Right renal cortex interstitium (tissue), 3 donors: ENCODE results near the gene HOMER3. TPM values are rescaled to one million over a fixed set of nuclear protein-coding genes. Genes with fewer than 3 reads are reported as not detected.
"Not testable (repeated sequence)": the region's sequence is repeated elsewhere in the genome, so short reads cannot be mapped to it uniquely, and the experiment has no call there.

Source experiments
- DNase-seq, 3 donors: peaks; one replicate each; pipeline ENCODE4 v3.0.0-alpha.2; 2013; ENCODE audit warnings: low read depth in 3 of 3, low spot score in 2 of 3
- polyA plus RNA-seq, 3 donors: library from polyadenylated mRNA; unstranded; fragments of 120-200 nt; gene quantifications; one replicate each; pipeline ENCODE4 v1.2.1, GENCODE V29; 2013; ENCODE audit not compliant: insufficient read length in 3 of 3

HOMER3 gene
- polyA plus RNA-seq, 3 donors, result 46.4 to 50.4 (median 48.2) TPM

GRCh38 chr19:18955042-18955441, 14.0 kb upstream of the HOMER3 start:
- DNase-seq, result no peak

DNA sequence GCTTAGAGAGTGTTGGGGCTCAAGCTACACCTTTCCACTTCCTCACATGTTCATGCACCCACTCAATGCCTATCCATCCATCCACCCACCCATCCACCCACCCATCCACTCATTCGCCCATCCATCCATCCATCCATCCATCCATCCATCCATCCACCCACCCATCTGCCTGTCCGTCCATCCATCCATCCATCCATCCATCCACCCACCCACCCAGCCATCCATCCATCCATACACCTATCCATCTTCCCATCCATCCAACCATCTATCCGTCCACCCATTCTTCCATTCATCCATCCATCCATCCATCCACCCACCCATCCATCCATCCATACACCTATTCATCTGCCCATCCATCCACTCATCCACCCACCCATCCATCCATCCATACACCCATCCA, 13.1 kb upstream of the HOMER3 start:
- DNase-seq, result no peak

- DNase-seq, result not testable (repeated sequence)
Measured at GRCh38 chr19:18952364-18953003, 11.5 kb upstream of the HOMER3 start.

- DNase-seq, result no peak
Measured at GRCh38 chr19:18951721-18952281, 10.8 kb upstream of the HOMER3 start.

DNA sequence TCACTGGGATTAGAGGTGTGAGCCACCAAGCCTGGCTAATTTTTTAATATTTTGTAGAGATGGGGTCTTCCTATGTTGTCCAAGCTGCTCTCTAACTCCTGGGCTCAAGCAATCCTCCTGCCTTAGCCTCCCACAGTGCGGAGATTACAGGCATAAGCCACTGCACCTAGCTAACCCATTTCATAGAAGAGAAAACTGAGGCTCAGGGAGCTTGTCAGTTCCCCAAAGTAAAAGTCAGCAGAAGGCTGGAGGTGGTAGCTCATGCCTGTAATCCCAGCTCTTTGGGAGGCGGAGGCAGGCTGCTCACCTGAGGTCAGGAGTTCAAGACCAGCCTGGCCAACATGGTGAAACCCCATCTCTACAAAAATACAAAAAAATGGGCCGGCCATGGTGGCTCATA, 8.8 kb upstream of the HOMER3 start:
- no peak for DNase-seq

DNA sequence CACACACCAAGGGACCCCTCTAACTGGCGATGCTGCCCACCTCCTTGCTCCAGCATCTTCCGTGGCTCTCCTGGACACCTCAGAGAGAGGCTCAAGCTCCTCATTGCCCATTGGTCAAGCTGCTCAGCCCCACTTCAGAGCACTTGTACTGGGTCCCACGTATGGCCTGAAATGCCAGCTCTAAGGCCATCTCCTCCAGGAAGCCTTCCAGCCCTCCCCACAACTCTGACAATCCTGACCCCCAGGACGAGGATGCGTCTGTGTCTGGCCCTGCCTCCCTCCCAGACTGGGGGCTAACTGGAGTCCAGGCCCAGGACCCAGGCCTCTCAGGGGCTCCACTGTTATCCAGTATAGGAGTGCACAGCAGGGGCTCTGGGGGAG, 7.9 kb upstream of the HOMER3 start:
- no peak for DNase-seq

GRCh38 chr19:18948075-18948975, 7.3 kb upstream of the HOMER3 start:
- no peak for DNase-seq

- no peak for DNase-seq
Measured at GRCh38 chr19:18946918-18947317, 5.9 kb upstream of the HOMER3 start.

DNA sequence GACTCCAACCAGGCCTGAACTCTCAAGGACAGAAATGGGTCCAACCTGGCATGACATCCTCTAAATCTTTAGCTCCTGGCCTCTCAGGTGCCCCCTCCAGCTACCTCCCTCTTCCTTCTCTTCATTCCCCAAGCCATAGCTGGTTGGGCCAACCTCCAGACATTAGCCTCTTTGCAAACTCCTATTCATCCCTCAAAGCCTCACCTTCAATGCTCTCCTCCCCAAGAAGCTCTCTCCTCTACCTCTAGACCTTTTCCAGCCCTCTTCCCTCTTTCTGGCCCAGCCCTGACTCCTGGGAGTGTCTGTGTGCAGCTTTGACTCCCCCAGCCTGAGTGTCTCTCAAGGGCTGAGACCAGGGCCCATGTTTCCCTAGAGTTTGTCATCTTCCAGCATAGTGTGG, 5.3 kb upstream of the HOMER3 start:
- DNase-seq, result no peak

DNA sequence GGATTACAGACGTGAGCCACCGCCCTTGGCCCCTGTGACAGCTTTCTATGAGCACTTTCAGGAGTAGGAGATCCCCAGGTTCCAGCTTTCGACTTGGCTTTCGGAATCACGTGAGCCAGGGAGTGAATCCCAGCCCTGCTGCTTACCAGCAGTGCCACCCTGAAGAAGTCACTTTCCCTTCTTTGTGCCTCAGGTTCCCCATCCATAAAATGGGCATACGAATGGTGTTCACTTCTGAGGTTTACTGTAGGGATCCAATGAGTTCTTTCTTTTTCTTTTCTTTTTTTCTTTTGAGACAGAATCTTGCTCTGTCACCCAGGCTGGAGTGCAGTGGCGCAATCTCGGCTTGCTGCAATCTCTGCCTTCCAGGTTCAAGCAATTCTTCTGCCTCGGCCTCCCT, 4.3 kb upstream of the HOMER3 start:
- no peak for DNase-seq

GRCh38 chr19:18943465-18943864, 2.4 kb upstream of the HOMER3 start:
- no peak for DNase-seq

DNA sequence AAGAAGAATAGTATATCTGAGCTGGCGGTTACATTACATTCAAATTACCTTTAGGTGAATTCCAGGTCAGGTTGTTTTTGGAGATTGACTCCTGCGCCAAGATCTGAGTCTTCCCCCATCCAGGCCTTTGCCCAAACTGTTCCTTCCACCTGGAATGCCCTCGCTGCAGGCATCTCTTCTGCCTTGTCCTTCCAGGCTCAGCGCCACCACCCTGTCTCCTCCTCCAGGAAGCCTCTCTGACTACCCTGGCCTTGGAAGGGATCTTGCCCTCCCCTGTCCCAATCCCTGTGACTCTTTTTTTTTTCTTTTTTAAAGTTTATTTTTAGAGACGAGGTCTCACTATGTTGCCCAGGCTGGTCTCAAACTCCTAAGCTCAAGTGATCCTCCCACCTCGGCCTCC, 1.7 kb upstream of the HOMER3 start:
- DNase-seq, result no peak

- DNase-seq, result no peak
Measured at GRCh38 chr19:18941628-18942354, 774 bp upstream of the HOMER3 start.

DNA sequence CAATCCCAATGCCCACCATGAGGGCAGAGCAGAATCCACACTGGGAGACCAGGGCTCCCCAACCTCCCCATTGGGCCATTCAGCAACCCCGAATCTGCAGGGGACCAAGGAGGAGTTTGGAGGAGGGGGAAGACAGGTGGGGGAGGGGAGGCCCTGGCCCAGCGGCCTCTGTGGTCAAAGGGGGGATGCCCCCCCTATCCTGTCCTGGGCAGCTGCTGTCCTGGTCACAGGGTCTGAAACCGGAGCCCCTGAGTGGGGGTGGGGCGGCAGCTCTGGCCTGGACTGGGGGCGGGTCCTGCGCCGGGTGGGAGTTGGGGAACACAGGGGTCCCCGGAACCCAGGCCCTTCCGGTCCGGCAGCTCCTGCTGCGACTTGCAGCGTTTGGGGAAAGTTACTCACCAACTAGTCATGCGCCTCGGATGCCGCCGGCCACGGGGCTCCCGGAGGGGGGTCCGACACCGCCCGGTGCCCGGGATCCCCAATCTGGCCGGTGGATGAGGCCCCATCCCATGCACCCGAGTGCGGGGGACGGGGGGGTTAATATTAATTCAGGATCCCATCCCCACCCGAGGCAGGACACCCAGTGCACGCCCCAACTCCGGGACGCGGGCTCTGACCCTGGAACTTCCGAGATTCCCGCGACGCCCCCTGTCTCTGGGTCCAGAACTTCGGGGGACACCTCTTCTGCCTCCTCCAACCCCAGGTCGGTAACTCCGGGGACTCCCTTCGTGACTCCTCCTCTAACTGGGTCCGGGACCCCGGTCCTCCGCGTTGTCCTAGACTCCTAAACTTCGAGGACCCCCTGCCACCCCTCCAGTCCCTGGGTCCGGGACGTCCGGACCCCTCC, 872 bp downstream of the HOMER3 start:
- peak in 1 of 3 donors; percentile 62 for DNase-seq

- DNase-seq, result no peak
Measured at GRCh38 chr19:18939163-18939562, 1.9 kb downstream of the HOMER3 start.

DNA sequence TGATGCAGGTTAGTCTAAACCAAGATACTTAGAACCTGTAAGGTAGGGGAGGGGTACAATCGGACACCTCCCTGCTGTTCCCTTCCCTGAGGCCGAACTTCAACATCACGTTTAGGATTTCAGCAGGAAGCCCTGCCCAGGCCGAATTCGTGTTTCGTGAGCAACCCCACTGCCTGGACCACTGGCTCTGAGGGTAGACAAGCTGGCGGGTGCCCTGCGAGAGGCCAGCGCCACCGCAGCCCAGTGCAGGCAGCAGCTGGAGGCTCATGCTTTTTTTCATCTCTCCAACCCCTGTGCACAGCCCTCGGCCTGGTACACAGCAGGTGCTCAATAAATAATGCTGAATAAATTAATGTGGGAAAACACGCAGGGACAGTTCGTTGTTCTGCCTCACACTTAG, 7.7 kb downstream of the HOMER3 start:
- DNase-seq, result no peak

- no peak for DNase-seq
Measured at GRCh38 chr19:18932216-18932841, 8.7 kb downstream of the HOMER3 start.

DNA sequence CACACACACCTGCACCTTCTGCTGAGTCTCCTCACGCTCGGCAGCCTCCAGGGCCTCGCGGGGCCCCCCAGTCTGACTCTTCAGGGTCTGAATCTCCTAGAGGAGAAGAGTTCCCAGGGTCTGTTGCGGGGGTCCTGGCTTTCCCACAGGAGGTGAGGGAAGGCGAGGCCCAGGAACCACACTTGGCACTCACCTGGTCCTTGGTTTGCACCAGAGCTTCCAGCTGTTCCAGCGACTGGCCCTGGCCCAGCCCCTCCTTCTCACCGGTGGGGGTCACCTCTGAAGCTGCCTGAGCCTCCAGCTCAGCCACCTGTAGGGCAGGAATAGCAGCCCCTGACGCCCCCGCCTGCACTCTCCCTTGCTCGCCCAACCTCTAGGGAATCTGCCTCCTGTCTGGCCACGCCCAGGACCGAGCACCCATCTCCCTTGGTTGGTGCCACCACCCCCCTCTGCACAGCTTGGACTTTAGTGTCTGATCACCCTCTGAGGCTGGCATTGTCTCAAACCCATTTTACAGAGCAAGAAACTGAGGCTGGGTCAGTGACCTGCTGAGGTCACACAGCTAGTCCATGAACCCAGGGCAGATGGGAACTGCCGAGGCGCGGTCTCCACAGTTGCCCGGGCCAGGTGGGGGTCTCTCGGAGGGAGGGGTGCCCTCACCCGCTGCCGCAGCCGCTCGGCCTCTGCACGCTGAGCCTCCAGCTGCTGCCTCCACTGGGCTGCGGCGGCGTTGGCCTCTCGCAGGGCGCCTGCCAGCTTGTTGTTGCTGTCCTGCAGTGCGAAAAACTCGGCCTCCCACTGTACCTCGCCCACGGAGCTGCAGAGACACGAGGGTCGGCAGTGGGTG, 9.5 kb downstream of the HOMER3 start:
- DNase-seq, result no peak

- no peak for DNase-seq
Measured at GRCh38 chr19:18929311-18929710, 11.7 kb downstream of the HOMER3 start.
